Thymus (tissue), 11 donors: ENCODE results near the gene ACTN3. TPM values are rescaled to one million over a fixed set of nuclear protein-coding genes. Genes with fewer than 3 reads are reported as not detected.

ENCODE experiments used
- DNase-seq, 9 donors: peaks; one replicate each; pipeline ENCODE4 v3.0.0-alpha.2; 2013; ENCODE audit warnings: low spot score in 9 of 9, low read depth in 6 of 9, missing footprints in 1 of 9
- H3K27ac ChIP-seq, 2 donors: one replicate each; pipeline ENCODE4 v1.5.1; 2013; ENCODE audit warnings: control low read depth in 1 of 2, low read depth in 1 of 2, low read length in 1 of 2, mild to moderate bottlenecking in 1 of 2, moderate library complexity in 1 of 2
- H3K27me3 ChIP-seq, 2 donors: one replicate each; pipeline ENCODE4 v1.5.1; 2013; ENCODE audit warnings: low read length in 1 of 2; ENCODE audit not compliant: control insufficient read depth in 2 of 2, insufficient read depth in 1 of 2
- H3K36me3 ChIP-seq, 2 donors: one replicate each; pipeline ENCODE4 v1.5.1; 2013; ENCODE audit warnings: low read length in 1 of 2, mild to moderate bottlenecking in 1 of 2, moderate library complexity in 1 of 2; ENCODE audit not compliant: control insufficient read depth in 2 of 2, insufficient read depth in 2 of 2
- H3K4me1 ChIP-seq, 2 donors: one replicate each; pipeline ENCODE4 v1.5.1; 2013; ENCODE audit warnings: low read length in 2 of 2; ENCODE audit not compliant: control insufficient read depth in 2 of 2, insufficient read depth in 2 of 2
- H3K4me3 ChIP-seq, 2 donors: one replicate each; pipeline ENCODE4 v1.5.1; 2013; ENCODE audit warnings: low read length in 2 of 2, control low read depth in 1 of 2, mild to moderate bottlenecking in 1 of 2
- H3K9me3 ChIP-seq, 2 donors: one replicate each; pipeline ENCODE4 v1.5.1; 2013; ENCODE audit warnings: low read length in 1 of 2, mild to moderate bottlenecking in 1 of 2; ENCODE audit not compliant: control insufficient read depth in 2 of 2, insufficient read depth in 1 of 2
- WGBS: extraction: QIAGEN DNeasy Blood & Tissue Kit; methylation state at CpG from one replicate; pipeline ENCODE4 v1.1.7; 2013; 5-methylcytosine and 5-hydroxymethylcytosine counted together
- polyA plus RNA-seq: library from polyadenylated mRNA; stranded (reverse); fragments of 200-250 nt; gene quantifications from one replicate; pipeline ENCODE4 v1.2.3, GENCODE V29; 2013
- total RNA-seq: library from RNA; stranded (reverse); fragments of 120-200 nt; gene quantifications from one replicate; pipeline ENCODE4 v1.2.4, GENCODE V29; 2013
- donor health status: healthy.

The ACTN3 gene
- total and polyA plus RNA-seq, 2 donors: 0.05 TPM

DNA sequence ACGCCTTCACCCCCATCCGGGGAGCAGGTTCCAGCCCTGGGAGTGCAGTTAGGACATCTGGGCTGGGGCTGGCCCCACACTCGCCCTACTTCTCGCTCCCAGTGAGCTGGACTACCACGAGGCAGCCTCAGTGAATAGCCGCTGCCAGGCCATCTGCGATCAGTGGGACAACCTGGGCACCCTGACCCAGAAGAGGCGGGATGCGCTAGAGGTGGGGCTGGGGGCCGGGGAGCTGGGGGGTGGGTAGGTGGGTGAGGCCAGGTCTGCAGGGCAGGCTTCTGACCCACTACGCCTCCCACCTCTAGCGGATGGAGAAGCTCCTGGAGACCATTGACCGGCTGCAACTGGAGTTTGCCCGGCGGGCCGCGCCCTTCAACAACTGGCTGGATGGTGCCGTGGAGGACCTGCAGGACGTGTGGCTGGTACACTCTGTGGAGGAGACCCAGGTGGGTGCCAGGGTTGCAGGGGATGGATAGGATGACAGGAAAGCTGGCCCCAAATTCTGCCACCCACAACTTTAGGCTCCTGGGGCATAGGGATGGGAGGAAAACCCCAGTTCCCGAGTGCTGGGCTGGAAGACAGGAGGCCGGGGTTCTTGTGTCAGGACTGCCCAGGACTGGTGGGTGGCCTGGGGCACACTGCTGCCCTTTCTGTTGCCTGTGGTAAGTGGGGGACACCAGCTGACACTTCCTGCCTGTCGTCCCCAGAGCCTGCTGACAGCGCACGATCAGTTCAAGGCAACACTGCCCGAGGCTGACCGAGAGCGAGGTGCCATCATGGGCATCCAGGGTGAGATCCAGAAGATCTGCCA, 13.4 kb downstream of the ACTN3 start:
- Histone ChIP-seq H3K4me1 (peaks cover 0 to 5% of the 10 kb centered on the region in 2 donors), H3K27me3 (peaks cover 9 to 63% of the 10 kb centered on the region in 2 donors), H3K27ac (no peak overlapping the region), H3K4me3 (no peak overlapping the region), H3K9me3 (no peaks in the 10 kb centered on the region), H3K36me3 (no peaks in the 10 kb centered on the region)
- no peak for DNase-seq
- 89% methylated on average over 27 of the region's 27 CpGs for WGBS

DNA sequence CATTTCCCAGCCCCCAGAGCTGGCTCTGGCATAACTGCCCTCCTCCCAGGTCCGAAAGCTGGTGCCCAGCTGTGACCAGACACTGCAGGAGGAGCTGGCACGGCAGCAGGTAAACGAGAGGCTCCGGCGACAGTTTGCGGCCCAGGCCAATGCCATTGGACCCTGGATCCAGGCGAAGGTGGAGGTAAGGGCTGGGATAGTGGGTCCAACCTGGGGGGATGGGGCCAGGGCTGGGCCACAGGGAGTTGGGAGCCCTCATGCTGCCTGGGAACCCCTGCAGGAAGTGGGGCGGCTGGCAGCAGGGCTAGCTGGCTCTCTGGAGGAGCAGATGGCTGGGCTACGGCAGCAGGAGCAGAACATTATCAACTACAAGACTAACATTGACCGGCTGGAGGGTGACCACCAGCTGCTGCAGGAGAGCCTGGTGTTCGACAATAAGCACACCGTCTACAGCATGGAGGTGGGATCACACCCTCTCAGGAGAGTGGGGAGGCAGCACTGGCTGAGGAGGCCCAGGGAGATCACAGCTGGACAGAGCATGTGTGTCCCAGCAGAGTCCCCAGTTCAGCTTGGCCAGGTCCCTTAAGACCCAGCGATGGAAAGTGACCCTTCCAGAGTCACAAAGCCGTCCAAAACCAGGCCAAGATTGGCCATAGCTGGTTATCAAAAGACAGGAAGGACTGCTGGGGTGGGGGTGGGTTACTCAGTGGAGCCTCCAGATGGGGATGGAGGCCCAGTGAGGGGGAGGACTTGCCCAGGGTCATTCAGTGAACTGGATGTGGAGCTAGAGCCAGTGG, 14.7 kb downstream of the ACTN3 start:
- peaks cover 9 to 63% of the 10 kb centered on the region in 2 donors for H3K27me3 ChIP-seq
- peaks cover 0 to 5% of the 10 kb centered on the region in 2 donors for H3K4me1 ChIP-seq
- 96% methylated on average over 14 of the region's 14 CpGs for WGBS
- no peaks in the 10 kb centered on the region for H3K9me3 ChIP-seq
- no peak overlapping the region for H3K27ac ChIP-seq
- no peaks in the 10 kb centered on the region for H3K36me3 ChIP-seq
- DNase-seq: no peak
- H3K4me3 ChIP-seq: no peak overlapping the region

DNA sequence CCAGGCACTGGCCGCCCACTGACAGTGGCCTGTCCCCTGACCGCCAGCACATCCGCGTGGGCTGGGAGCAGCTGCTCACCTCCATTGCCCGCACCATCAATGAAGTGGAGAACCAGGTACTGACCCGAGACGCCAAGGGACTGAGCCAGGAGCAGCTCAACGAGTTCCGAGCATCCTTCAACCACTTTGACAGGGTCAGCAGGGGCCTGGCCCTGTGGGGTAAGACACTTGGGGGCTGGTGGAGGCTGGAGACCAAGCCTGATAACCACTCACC, 15.2 kb downstream of the ACTN3 start:
- Histone ChIP-seq H3K36me3 (no peaks in the 10 kb centered on the region), H3K4me1 (peaks cover 0 to 5% of the 10 kb centered on the region in 2 donors), H3K9me3 (no peaks in the 10 kb centered on the region), H3K27me3 (peaks cover 9 to 67% of the 10 kb centered on the region in 2 donors), H3K27ac (no peak overlapping the region), H3K4me3 (no peak overlapping the region)
- no peak for DNase-seq
- 95% methylated on average over 9 of the region's 9 CpGs for WGBS

DNA sequence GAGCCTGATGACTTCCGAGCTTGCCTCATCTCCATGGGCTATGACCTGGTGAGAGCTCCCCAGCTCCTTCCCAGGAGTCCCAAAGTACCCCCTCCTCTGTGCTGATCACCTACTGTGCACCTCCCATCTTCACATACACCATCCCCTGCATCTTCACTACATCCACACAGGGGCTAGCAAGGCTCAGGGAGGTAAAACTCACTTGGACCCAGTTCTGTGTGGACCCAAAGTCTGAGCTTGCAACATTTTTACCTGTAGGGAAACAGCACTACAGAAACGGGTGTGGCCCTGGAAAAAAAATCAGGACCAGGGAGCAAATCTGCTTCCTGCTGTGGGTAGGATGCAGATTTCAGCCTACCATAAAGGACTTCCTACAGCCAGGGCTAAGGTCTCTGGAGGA, 15.6 kb downstream of the ACTN3 start:
- WGBS: 94% methylated on average over 2 of the region's 2 CpGs
- H3K27ac ChIP-seq: no peak overlapping the region

DNA sequence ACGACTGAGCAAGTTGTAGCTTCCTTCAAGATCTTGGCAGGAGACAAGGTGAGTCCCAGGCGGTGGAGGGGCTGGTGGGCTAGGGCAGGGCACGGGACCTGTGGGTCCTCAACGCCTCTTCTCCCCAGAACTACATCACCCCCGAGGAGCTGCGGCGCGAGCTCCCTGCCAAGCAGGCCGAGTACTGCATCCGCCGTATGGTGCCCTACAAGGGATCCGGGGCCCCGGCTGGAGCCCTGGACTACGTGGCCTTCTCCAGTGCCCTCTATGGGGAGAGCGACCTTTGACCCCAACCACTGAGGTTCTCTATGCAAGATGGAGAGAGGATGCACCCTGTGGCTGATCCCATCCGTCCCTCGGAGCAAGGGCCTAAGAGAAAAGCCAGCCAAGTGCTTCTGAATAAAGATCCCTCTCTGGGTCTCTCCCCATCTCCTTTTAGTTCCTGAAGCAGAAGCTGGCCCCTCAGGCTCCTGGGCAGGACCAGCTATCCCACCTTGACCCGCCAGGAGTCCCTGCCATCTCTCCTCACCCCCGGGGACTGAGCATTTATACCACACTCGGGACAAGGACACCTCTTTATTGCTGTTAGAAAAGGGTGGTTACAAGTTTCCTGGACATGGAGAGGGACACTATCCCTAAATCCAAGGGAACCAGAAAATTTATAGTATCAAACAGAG, 16.3 kb downstream of the ACTN3 start:
- H3K4me1 ChIP-seq: peaks cover 3 to 8% of the 10 kb centered on the region in 2 donors
- no peaks in the 10 kb centered on the region for H3K36me3 ChIP-seq
- no peak overlapping the region for H3K27ac ChIP-seq
- peaks cover 20 to 67% of the 10 kb centered on the region in 2 donors for H3K27me3 ChIP-seq
- no peak overlapping the region for H3K4me3 ChIP-seq
- WGBS: 95% methylated on average over 20 of the region's 20 CpGs
- DNase-seq: no peak
- H3K9me3 ChIP-seq: peaks cover 0 to 5% of the 10 kb centered on the region in 2 donors

More for the DNA sequence above, 15.6 kb downstream of the ACTN3 start:
- peaks cover 13 to 67% of the 10 kb centered on the region in 2 donors for H3K27me3 ChIP-seq
- H3K4me3 ChIP-seq: no peak overlapping the region
- peaks cover 0 to 5% of the 10 kb centered on the region in 2 donors for H3K4me1 ChIP-seq
- H3K36me3 ChIP-seq: no peaks in the 10 kb centered on the region
- H3K9me3 ChIP-seq: peaks cover 0 to under 1% of the 10 kb centered on the region in 2 donors
- no peak for DNase-seq

DNA sequence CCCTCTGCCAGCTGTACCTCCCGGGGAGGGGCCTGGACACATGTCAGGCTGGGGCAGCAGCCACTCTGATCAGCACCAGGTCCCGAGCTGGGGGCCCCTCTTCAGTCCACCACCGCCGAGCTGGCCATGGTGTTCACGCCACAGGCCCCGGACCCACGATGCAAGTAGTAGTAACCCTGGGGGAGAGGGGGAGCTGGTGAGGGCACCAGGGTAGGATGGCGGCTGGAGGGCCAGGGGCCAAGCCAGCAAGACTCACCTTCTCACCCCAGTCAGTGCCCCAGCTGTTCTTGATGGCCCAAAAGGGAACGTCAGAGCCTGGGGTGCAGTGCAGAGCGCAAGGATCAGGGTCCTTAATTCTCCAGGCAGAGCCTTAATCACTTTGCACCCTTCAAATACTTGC, 17.1 kb downstream of the ACTN3 start:
- H3K36me3 ChIP-seq: no peaks in the 10 kb centered on the region
- no peak for DNase-seq
- no peak overlapping the region for H3K4me3 ChIP-seq
- no peak overlapping the region for H3K27ac ChIP-seq
- H3K27me3 ChIP-seq: peaks cover 22 to 67% of the 10 kb centered on the region in 2 donors
- H3K4me1 ChIP-seq: peaks cover 6 to 10% of the 10 kb centered on the region in 2 donors
- peaks cover 0 to 5% of the 10 kb centered on the region in 2 donors for H3K9me3 ChIP-seq
- 97% methylated on average over 10 of the region's 10 CpGs for WGBS

DNA sequence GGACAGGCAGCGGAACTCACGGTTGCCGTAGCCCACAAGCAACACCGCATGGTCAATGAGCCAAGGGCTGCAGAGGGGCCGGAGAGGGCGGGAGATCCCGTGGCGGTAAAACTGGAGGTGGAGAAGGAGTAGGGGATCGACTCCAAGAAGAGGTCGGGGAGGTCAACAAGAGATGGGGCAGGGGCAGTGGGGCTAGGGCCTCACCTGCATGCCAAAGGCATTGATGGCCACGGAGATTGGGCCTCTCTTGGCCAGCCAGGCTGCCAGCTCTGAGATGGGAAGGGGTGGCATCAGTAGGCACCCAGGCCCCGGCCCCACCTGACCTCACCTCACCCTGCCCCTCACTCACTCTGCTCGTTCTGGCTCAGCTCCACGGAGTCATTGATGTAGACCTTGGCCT, 17.8 kb downstream of the ACTN3 start:
- H3K27me3 ChIP-seq: peaks cover 17 to 67% of the 10 kb centered on the region in 2 donors
- H3K4me1 ChIP-seq: peaks cover 6 to 7% of the 10 kb centered on the region in 2 donors
- no peak for DNase-seq
- peaks cover 0 to 5% of the 10 kb centered on the region in 2 donors for H3K9me3 ChIP-seq
- 98% methylated on average over 14 of the region's 14 CpGs for WGBS
- no peak overlapping the region for H3K4me3 ChIP-seq
- H3K36me3 ChIP-seq: no peaks in the 10 kb centered on the region
- H3K27ac ChIP-seq: no peak overlapping the region

DNA sequence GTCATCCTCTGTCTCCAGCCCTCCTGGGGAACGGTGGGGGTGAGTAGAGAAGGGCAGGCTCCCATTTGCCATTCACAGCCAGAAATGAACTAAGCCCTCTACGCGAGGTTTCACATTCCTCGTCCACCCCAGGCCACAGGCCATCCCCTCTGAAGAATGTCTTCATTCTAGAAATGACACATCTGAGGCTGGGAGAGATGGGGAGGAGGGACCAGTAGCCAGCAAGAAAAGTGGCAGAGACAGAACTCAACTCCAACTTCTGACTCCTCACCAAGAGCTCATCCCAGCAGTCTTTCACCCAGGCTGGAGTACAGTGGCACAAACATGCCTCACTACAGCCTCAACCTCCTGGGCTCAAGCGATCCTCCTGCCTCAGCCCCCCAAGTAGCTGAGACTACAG, 18.3 kb downstream of the ACTN3 start:
- H3K27ac ChIP-seq: no peak overlapping the region
- no peak overlapping the region for H3K4me3 ChIP-seq
- H3K36me3 ChIP-seq: no peaks in the 10 kb centered on the region
- peaks cover 0 to 5% of the 10 kb centered on the region in 2 donors for H3K9me3 ChIP-seq
- 97% methylated on average over 5 of the region's 5 CpGs for WGBS
- peaks cover 6 to 7% of the 10 kb centered on the region in 2 donors for H3K4me1 ChIP-seq
- DNase-seq: no peak
- H3K27me3 ChIP-seq: peaks cover 17 to 66% of the 10 kb centered on the region in 2 donors

DNA sequence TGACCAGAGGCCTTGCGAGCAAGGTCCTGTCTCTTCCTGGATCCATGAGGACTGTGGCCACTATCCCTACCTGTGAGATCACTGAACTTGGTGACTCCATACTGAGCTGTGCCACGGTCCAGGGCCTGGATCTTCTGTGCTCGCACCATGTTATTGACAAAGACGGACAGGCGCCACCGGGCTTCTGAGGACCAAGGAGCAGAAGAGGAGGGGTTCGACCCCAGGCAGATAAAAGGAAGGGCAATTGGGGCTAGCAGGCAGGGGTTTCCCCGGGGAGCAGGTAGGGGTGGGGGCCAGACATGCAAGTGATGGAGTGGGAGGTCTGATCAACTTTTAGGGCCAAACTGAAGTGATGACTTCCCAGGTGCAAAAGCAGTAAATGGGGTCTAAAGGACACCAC, 19.5 kb downstream of the ACTN3 start:
- Histone ChIP-seq H3K27ac (no peak overlapping the region), H3K4me3 (no peak overlapping the region), H3K27me3 (peaks cover 19 to 65% of the 10 kb centered on the region in 2 donors), H3K36me3 (no peaks in the 10 kb centered on the region), H3K4me1 (peaks cover 6 to 7% of the 10 kb centered on the region in 2 donors), H3K9me3 (peaks cover 0 to 5% of the 10 kb centered on the region in 2 donors)
- WGBS: 98% methylated on average over 8 of the region's 8 CpGs
- DNase-seq: no peak
